Measurements from ENCODE around the gene GYPA.
"Not testable (repeated sequence)": the region's sequence is repeated elsewhere in the genome, so short reads cannot be mapped to it uniquely, and the experiment has no call there.

GYPA gene

DNA sequence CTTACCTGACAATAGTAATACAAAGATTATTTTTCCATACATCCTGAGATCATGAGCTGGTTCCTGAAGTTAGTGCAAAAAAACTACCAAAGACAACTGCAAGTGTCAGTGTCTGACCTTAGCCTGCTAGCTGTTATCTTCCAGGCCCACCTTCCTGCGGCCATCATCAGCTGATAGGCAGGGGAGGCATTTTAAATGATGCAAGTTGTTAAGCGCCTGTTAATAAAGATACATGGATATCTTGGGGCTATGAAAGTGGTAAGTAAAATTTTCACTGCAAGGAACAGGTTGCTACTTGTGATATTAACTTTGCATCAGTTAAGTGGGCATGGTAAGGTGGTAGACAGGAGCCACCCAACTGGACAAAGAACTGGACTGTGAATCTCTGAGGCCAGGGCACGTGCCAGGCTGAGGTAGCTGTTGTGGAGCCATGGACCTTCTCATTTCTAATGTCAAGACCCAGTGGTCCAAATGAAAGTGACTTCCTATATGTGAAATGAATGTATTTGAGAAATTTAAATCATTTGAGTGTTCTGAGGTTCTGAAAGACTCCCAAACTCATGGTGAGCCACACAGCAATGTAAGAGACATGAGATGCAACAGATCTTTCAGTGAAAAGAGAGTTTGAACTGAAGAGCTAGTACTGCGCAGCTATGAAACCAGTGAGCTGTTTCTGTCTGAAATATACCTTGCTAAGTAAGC lies at the start of gene GYPA:
Gene GYPA (minus strand): TSS at position 125 of the 702 bp plus-strand sequence. CDS start 83 bp downstream, at position 42.
- H3K36me3 Mint-ChIP-seq, H3K27ac Mint-ChIP-seq, H3K27me3 Mint-ChIP-seq, H3K9me3 Mint-ChIP-seq, H3K4me3 Mint-ChIP-seq, H3K4me1 Mint-ChIP-seq, ATAC-seq: not testable (repeated sequence)

DNA sequence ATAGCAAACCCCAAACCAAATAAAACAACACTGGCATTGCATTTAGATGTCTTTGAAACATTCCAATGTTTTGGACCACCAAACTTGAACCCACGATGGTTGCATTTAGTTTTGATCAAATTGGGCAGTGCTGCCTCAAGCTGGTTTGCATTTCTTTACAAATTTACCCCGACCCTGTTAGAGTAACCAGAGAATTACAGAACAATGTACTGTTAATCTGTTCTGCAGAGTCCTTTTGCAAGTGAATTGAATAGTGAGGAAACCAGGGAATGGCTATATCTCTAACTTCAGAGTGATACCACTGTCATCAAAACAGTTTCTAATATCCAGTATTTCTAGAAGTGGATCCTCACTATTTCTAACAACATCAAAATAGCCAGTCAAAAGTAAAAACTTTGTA lies 49.5 kb upstream of the GYPA start:
- Mint-ChIP-seq H3K4me1 (no peaks in the 10 kb centered on the region), H3K9me3 (peaks cover 3% of the 10 kb centered on the region), H3K27ac (no peak overlapping the region), H3K4me3 (no peak overlapping the region), H3K36me3 (no peaks in the 10 kb centered on the region), H3K27me3 (no peaks in the 10 kb centered on the region)
- no peak for ATAC-seq

GRCh38 chr4:144189121-144189520 lies 48.6 kb upstream of the GYPA start:
- H3K4me3 Mint-ChIP-seq: no peak overlapping the region
- no peak for ATAC-seq
- no peaks in the 10 kb centered on the region for H3K27me3 Mint-ChIP-seq
- H3K36me3 Mint-ChIP-seq: no peaks in the 10 kb centered on the region
- H3K9me3 Mint-ChIP-seq: no peaks in the 10 kb centered on the region
- no peaks in the 10 kb centered on the region for H3K4me1 Mint-ChIP-seq
- no peak overlapping the region for H3K27ac Mint-ChIP-seq

DNA sequence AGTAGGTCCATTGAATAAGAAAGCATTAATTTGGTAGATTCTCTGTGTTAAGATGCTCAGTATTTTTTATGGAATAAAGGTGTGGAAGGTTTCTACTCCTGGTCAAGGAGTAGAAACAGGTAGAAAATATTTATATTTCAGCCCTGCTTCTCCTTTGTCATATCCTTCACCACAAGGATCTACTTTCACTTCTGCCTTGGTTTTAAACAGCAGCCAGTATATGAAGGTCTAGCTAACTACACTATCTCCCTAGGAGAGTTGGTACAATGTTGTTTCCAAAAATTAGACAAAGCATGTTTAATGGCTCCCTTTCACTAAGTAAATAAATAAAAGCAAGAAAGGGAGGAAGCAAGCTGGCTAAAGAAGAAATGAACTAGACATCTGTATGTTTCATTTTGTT lies 44.6 kb upstream of the GYPA start:
- Mint-ChIP-seq H3K9me3 (no peaks in the 10 kb centered on the region), H3K4me3 (no peak overlapping the region), H3K27ac (no peak overlapping the region), H3K36me3 (no peaks in the 10 kb centered on the region), H3K4me1 (peaks cover 7% of the 10 kb centered on the region), H3K27me3 (peaks cover 8% of the 10 kb centered on the region)
- no peak for ATAC-seq

DNA sequence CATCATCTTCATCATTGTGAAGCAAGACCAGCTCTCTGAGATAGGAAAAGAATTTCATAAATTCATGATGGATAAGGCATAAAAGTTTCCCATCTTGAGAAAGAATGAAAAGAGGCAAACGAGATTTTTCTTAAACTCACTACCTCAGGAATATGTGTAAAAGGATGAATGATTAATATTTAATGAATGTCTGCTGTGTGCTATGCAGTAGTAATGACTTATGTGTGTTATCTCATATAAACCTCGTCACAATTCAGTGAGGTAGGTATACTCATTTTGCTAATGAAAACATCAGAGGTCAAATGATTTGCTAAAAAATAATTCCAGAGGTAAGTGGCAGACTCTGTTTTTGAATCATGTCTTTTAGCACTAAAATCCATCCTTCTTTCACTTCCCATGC lies 42.6 kb upstream of the GYPA start:
- Mint-ChIP-seq H3K27me3 (peaks cover 8% of the 10 kb centered on the region), H3K36me3 (no peaks in the 10 kb centered on the region), H3K4me3 (no peak overlapping the region), H3K4me1 (peaks cover 7% of the 10 kb centered on the region), H3K9me3 (no peaks in the 10 kb centered on the region), H3K27ac (no peak overlapping the region)
- ATAC-seq: no peak

DNA sequence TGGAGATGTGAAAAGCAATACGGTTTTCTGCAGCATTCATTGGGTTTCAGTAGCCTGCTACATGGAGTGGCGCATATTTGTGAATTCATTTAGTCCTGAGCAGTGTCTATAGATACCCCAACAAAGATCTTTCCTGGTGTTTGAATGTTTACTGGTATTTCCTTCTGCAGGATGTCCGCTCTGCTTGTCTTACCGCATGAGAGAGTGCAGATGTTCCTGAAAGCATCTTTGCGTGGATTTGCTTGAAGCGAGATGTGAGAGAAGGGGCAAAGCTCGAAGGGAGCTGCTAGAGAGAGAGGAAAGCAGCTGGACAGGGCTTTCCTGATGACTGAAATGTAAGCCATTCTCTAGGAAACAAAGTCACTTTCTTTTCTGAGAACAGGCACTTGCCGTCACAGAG lies 40.9 kb upstream of the GYPA start:
- Mint-ChIP-seq H3K27ac (no peak overlapping the region), H3K4me1 (peaks cover 7% of the 10 kb centered on the region), H3K27me3 (peaks cover 8% of the 10 kb centered on the region), H3K9me3 (no peaks in the 10 kb centered on the region), H3K36me3 (no peaks in the 10 kb centered on the region), H3K4me3 (no peak overlapping the region)
- ATAC-seq: peak; percentile 41

DNA sequence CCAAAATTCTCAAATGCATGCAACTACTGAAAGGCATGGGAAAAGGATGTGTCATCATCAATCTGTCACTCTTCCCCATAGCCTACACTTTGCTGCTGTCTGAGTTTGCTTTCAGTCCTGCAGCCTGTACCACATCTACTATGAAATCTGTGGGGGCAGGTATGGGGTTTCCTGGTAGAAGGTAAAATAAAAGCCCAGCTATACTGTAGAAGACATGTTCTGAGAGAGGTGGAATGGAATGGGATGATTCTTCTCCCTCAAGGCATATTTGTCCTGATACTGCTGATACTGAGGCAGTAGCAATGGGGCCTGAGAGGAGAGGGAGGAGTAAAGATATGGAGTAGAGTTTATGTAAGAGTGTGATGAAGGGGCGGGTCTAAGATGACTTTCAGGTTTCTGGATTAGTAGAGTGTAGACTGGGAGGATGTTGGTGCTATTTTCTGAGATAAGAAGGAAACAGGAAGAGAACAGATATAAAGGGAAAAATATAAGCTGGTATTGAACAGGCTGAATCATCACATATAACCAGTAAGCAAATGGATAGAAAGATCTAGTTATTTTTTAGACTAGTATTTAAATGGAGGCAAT lies 38.7 kb upstream of the GYPA start:
- Mint-ChIP-seq H3K36me3 (no peaks in the 10 kb centered on the region), H3K9me3 (no peaks in the 10 kb centered on the region), H3K4me3 (no peak overlapping the region), H3K27ac (no peak overlapping the region), H3K27me3 (peaks cover 8% of the 10 kb centered on the region), H3K4me1 (peaks cover 7% of the 10 kb centered on the region)
- peak; percentile 36 for ATAC-seq

GRCh38 chr4:144178414-144178813 lies 37.9 kb upstream of the GYPA start:
- no peak overlapping the region for H3K27ac Mint-ChIP-seq
- no peak for ATAC-seq
- peaks cover 8% of the 10 kb centered on the region for H3K27me3 Mint-ChIP-seq
- H3K4me3 Mint-ChIP-seq: no peak overlapping the region
- no peaks in the 10 kb centered on the region for H3K9me3 Mint-ChIP-seq
- H3K4me1 Mint-ChIP-seq: peaks cover 7% of the 10 kb centered on the region
- H3K36me3 Mint-ChIP-seq: no peaks in the 10 kb centered on the region

- Mint-ChIP-seq H3K4me3 (no peak overlapping the region), H3K36me3 (no peaks in the 10 kb centered on the region), H3K4me1 (peaks cover 4% of the 10 kb centered on the region), H3K27ac (no peak overlapping the region), H3K9me3 (no peaks in the 10 kb centered on the region), H3K27me3 (no peaks in the 10 kb centered on the region)
- ATAC-seq: no peak
Observed at GRCh38 chr4:144176476-144176875, 36.0 kb upstream of the GYPA start.

- Mint-ChIP-seq H3K36me3 (no peaks in the 10 kb centered on the region), H3K4me3 (no peak overlapping the region), H3K9me3 (no peaks in the 10 kb centered on the region), H3K27ac (no peak overlapping the region), H3K27me3 (no peaks in the 10 kb centered on the region), H3K4me1 (no peaks in the 10 kb centered on the region)
- ATAC-seq: peak; percentile 56
Observed at GRCh38 chr4:144174401-144175067, 34.0 kb upstream of the GYPA start.

- no peak for ATAC-seq
- Mint-ChIP-seq H3K27me3 (peaks cover 13% of the 10 kb centered on the region), H3K4me3 (no peak overlapping the region)
Observed at GRCh38 chr4:144171697-144172096, 31.2 kb upstream of the GYPA start.

DNA sequence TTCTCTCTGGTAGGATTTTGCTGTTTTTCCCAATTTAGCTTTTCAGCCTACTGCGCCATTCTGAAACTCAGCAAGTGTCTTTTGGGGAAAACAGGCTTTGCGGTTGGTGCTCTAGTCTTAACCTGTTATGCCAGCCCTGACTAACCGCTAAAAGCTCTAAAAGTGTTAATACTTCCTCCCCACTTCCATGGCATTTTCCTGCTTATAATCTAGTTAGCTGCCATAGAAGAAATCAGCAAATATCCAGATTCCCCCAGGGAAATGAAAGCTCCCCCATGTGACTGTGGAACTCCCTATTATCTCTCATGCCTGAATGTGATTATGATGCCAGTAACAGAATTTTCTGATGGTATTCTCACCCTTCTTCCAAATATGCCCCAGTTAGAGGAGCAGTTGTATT lies 28.7 kb upstream of the GYPA start:
- peaks cover 13% of the 10 kb centered on the region for H3K27me3 Mint-ChIP-seq
- no peak overlapping the region for H3K27ac Mint-ChIP-seq
- no peak overlapping the region for H3K4me3 Mint-ChIP-seq
- no peaks in the 10 kb centered on the region for H3K9me3 Mint-ChIP-seq
- H3K36me3 Mint-ChIP-seq: no peaks in the 10 kb centered on the region
- no peak for ATAC-seq
- H3K4me1 Mint-ChIP-seq: no peaks in the 10 kb centered on the region

More at GRCh38 chr4:144171697-144172096, 31.2 kb upstream of the GYPA start:
- H3K36me3 Mint-ChIP-seq: no peaks in the 10 kb centered on the region
- H3K27ac Mint-ChIP-seq: no peak overlapping the region
- H3K4me1 Mint-ChIP-seq: no peaks in the 10 kb centered on the region
- no peaks in the 10 kb centered on the region for H3K9me3 Mint-ChIP-seq

- no peak overlapping the region for H3K27ac Mint-ChIP-seq
- no peaks in the 10 kb centered on the region for H3K4me1 Mint-ChIP-seq
- ATAC-seq: no peak
- H3K27me3 Mint-ChIP-seq: no peaks in the 10 kb centered on the region
- no peak overlapping the region for H3K4me3 Mint-ChIP-seq
- peaks cover 3% of the 10 kb centered on the region for H3K9me3 Mint-ChIP-seq
- H3K36me3 Mint-ChIP-seq: no peaks in the 10 kb centered on the region
Observed at GRCh38 chr4:144154044-144154443, 13.5 kb upstream of the GYPA start.

GRCh38 chr4:144142690-144143326 lies 2.3 kb upstream of the GYPA start:
- not testable (repeated sequence) for H3K27ac Mint-ChIP-seq, ATAC-seq, H3K9me3 Mint-ChIP-seq, H3K36me3 Mint-ChIP-seq, H3K4me1 Mint-ChIP-seq, H3K4me3 Mint-ChIP-seq, H3K27me3 Mint-ChIP-seq

- Mint-ChIP-seq H3K4me3 (no peak overlapping the region), H3K27ac (no peak overlapping the region), H3K27me3 (no peaks in the 10 kb centered on the region), H3K4me1 (no peaks in the 10 kb centered on the region), H3K9me3 (no peaks in the 10 kb centered on the region), H3K36me3 (no peaks in the 10 kb centered on the region)
- no peak for ATAC-seq
Observed at GRCh38 chr4:144141493-144141892, 975 bp upstream of the GYPA start.

Data from stimulated activated memory B cell treated with anti-CD40 and anti-IgM and Interleukin-4, amounts not matched to agents 10 μg/mL and 1 μg/mL and 100 μg/mL, for 72 hours (primary cell).